A549 (cell line): ENCODE data around the gene SPECC1. TPM values are rescaled to one million over a fixed set of nuclear protein-coding genes. Genes with fewer than 3 reads are reported as not detected.

Source experiments
- polyA plus RNA-seq, 4 experiments: library from polyadenylated mRNA; depleted of rRNA in 3 of 4; stranded (reverse); fragments of >200 nt; fragmentation: RNase III in 1 of 4; extraction: RNeasy Plus Mini Kit Qiagen cat#74134 plus additional on column Dnase treatment in 1 of 4; gene quantifications; 2 replicates in 3 of 4; 3 replicates in 1 of 4; pipeline ENCODE4 v1.2.3, GENCODE V29; 2011 to 2017
- small RNA-seq, 6 experiments: library from RNA; depleted of rRNA; stranded (forward); fragments of <200 nt; gene quantifications; one replicate each; pipeline ENCODE3, GENCODE V24; 2012

Gene SPECC1
- polyA plus RNA-seq, 2 of the 4 experiments (the other 2 are of a cell fraction), result 45.1 to 66.2 TPM

Small RNA genes within 50 kb of the gene (small RNA-seq; reads per million reads assigned to genes)
- gene AC008088.1 (0 reads per million in 6 experiments), gene RNU6-1057P (0 reads per million in 6 experiments), gene RNU6-258P (0 reads per million in 6 experiments), gene RNU6-467P (0 reads per million in 6 experiments)

Other genes starting within 250 kb of the SPECC1 start
- 40.9 and 83.3 TPM in 2 replicates for gene ULK2, start 141.4 kb upstream of the SPECC1 start, polyA plus RNA-seq (2011; rRNA removed)
- gene ULK2, start 141.4 kb upstream of the SPECC1 start, polyA plus RNA-seq (2017; fragmentation: RNase III; extraction: RNeasy Plus Mini Kit Qiagen cat#74134 plus additional on column Dnase treatment), result 11.1 to 14.4 TPM (median 12.9 TPM) in 3 replicates
- gene AKAP10, start 31.5 kb upstream of the SPECC1 start, polyA plus RNA-seq (2011; rRNA removed), result 51.1 and 52.9 TPM in 2 replicates
- gene AKAP10, start 31.5 kb upstream of the SPECC1 start, polyA plus RNA-seq (2017; fragmentation: RNase III; extraction: RNeasy Plus Mini Kit Qiagen cat#74134 plus additional on column Dnase treatment), result 19.9 to 22.0 TPM (median 21.9 TPM) in 3 replicates